ENCODE measurements around the gene CANX.

- no peak for TF ChIP-seq TEAD4 (IDR thresholded peaks at IDR 0.05)
- no peak for TF ChIP-seq CEBPB (IDR thresholded peaks at IDR 0.05)
- TF ChIP-seq MAX (IDR thresholded peaks at IDR 0.05) = no peak
- no peak for TF ChIP-seq REST (IDR thresholded peaks at IDR 0.05; ENCODE audit: low read depth)
- no peak for TF ChIP-seq TCF12 (IDR thresholded peaks at IDR 0.05; ENCODE audit: low read depth)
- no peak for TF ChIP-seq RAD21 (IDR thresholded peaks at IDR 0.05; ENCODE audit: low read depth)
- TF ChIP-seq EP300 (IDR thresholded peaks at IDR 0.05; ENCODE audit: borderline replicate concordance) = no peak
- no peak for TF ChIP-seq CREB1 (IDR thresholded peaks at IDR 0.05; ENCODE audit: low read depth)
- TF ChIP-seq TAF1 (IDR thresholded peaks at IDR 0.05; ENCODE audit: low read depth) = no peak
Measured at GRCh38 chr5:179768326-179769085, 69.7 kb downstream of the CANX start.
